Spleen (tissue), 7 donors: ENCODE results near the gene TM9SF3.

Experiments used
- CTCF ChIP-seq, 11 experiments: fragments of 200-600 bp in 7 of 11; fragments of 450-650 bp in 4 of 11; sonication (generic) in 4 of 11; IDR thresholded peaks in 8 of 11; conservative IDR thresholded peaks in 3 of 11; 1 replicate in 7 of 11; 2 replicates in 4 of 11; pipeline versions ENCODE4 v1.4.0 to v1.8.0; 2016 to 2021; ENCODE audit warnings: antibody characterized with exemption in 11 of 11, inconsistent platforms in 4 of 11, mild to moderate bottlenecking in 1 of 11
- POLR2A ChIP-seq, 3 donors: fragments of 450-650 bp; IDR thresholded peaks; one replicate each; pipeline ENCODE4 v1.5.1; 2017; ENCODE audit warnings: antibody characterized with exemption in 3 of 3, mild to moderate bottlenecking in 1 of 3
- POLR2AphosphoS5 ChIP-seq, 3 donors: sonication (generic); formaldehyde crosslinking; IDR thresholded peaks; one replicate each; pipeline ENCODE4 v1.5.1; 2017; ENCODE audit warnings: antibody characterized with exemption in 3 of 3
- donor health status: DM: no; HTN: no; CAD: no; lungs with moderate emphysema.
- donor health status: DM: no; HTN: no; CAD: no.
- donor health status: DM: no; HTN: no; CAD: no.

GRCh38 chr10:96595741-96596140 is 8.9 kb upstream of the TM9SF3 start:
- TF ChIP-seq POLR2AphosphoS5 (IDR thresholded peaks at IDR 0.05) = no peak
- no peak for TF ChIP-seq CTCF (IDR thresholded peaks at IDR 0.05 in 8 of 11, conservative IDR thresholded peaks at IDR 0.05 in 3 of 11)
- TF ChIP-seq POLR2A (IDR thresholded peaks at IDR 0.05) = no peak
